HG03066 (cell line): ENCODE data around the gene TUSC2.
A peak's percentile ranks its signal among the peaks of the same experiment; 100 is the strongest.

Source experiments
- ATAC-seq: cut with Tn5 transposase; IDR thresholded peaks from one replicate; pipeline ENCODE4 v1.9.1; 2021; ENCODE audit warnings: low read depth; ENCODE audit not compliant: unreplicated experiment

Gene TUSC2, protein sequence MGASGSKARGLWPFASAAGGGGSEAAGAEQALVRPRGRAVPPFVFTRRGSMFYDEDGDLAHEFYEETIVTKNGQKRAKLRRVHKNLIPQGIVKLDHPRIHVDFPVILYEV

DNA sequence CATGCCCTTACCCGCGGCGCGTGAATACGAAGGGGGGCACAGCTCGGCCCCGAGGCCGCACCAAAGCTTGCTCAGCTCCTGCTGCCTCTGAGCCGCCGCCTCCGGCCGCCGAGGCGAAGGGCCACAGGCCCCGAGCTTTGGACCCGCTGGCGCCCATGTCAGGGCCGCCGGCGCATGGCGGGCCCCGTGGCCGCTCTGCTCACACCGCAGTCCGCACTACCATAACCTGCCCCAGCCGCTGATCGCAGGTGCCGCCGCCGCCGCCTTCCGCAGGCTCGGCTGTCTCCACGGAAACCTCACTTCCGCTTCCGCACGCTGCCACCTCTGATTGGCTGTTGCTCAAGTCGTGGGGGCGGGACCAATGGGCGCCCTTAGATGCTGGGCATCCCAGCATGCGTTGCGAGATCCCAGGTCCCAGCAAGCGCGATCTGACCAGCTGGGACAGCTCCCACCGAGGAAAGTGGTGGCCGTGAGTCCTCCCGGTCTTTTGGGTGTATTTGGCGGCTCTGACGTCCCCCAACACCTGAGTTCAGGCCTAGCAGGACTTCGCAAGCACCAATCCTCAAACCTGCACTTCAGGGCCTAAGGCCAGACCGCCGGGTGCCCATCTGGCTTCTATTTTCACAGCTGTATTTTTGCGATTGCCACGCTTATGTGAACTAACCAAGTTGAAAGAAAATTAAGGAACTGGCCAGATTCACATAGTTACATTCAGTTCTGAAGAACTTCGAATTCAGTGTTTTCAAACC, at the start of gene TUSC2:
TUSC2 (minus strand) TSS at position 281 of the 749 bp plus-strand sequence; CDS start at position 157, 124 bp downstream.
- peak; percentile 95 for ATAC-seq

DNA sequence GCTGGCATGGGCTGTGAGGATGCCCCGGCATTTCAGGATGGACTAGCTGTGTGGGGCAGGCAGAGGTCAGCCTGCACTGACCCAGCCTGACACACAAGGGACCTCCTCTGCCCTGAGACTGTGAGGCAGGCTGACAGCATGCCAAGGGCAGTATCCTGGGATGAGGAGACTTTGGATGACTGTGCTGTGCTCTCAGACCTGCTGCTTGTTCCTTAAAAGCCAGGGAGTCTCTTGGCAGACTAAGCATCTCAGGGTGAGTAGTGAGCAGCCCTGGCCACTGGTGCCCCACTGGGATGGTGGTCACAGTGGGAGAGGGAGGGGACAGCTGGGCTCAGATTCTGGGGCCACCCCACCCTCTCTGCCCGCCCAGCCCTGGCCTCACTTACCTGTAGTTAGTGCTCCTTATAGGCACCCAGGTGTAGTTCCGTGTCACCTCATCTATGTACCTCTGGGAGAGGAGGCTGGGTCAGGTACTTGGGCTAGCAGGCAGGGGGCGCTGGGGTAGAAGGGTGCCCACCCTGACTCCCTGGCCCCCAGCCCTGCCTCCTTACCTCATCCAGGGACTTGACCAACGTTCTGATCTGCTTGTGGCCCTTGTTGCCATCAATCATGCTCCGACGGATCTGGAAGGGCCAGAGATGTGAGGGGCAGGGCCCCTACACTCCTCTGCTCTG, 47.4 kb upstream of the TUSC2 start:
- ATAC-seq = no peak

DNA sequence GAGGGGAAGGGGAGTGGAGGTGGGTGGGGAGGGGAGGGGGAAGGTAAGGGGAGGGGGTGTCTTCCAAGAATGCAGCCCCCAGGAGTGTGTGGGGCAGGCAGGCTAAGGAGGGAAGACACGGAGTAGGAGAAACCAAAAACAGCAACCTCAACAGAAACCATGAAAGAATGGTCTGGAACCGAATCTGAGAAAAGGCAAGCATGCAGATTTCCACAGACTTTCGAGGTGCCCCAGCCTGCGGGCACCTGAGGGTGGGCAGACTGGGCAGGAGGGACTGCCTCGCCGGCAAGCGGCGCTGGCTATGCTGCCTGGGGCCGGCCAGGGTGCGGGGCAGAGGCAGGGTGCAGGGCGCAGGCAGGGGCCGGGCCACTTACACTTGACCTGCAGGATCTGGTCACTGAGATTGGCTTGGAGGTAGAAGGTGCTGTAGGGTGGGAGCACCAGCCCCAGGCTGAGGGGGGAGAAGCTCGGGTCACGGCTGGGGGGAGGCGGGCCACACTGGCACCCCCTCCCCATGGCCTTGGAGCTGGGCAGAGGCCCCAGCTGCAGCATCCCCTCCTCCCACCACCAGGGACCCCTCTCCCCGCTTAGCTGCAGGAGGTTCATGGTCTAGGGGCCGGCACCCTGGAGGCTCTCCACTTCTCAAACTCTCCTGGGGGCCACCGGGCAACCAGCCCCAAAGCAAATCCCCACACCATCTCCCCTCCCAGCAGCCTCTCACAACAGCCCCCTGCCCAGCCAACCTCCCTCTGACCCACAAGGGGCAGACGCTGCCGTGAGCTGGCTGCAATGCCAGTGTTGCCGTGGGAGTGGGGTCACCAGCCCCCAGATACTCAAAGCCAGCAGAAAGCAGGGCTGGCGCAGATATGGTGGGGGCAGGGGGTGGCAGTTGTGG, 46.6 kb upstream of the TUSC2 start:
- no peak for ATAC-seq

DNA sequence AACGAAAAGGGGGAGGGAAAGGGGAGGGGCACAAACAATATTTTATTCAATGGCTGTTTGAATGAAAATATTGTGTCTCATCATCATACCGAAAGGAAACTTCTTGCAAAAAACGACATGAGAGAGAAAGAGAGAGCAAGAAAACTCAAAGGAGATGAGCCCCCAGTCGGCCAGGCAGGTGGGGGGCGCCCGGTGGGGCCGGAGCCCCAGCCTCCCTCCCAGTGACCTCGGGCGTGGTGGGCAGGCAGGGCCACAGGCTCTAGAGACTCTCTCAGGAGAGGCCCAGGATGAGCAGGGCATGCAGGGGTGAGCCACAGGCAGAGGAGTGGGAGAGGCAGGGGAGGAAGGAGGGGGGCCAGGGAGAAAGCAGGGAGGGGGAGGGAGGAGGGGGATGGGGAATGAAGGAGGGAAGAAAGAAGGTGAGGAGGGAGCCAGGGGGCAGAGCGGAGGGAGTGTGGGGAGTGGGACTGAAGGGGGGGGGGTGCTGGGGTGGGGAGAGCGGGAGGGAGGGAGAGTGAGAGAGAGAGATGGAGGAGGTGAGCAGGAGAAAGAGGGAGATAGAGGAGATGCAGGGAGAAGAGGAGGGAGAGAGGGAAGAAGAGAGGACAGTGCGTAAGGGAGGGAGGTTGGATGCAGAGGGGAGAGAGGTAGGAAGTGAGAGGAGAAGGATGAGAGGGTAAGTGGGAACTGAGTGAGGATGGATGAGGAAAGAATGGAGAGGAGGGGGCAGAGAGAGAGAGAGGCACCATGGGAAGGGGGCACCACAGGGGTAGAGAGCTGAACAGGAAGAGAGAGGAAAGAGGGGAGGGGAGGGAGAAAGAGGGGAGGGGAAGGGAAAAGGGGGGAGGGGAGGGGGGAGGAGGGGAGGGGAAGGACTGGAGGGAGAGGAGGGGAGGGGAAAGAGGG, 45.4 kb upstream of the TUSC2 start:
- ATAC-seq = no peak

DNA sequence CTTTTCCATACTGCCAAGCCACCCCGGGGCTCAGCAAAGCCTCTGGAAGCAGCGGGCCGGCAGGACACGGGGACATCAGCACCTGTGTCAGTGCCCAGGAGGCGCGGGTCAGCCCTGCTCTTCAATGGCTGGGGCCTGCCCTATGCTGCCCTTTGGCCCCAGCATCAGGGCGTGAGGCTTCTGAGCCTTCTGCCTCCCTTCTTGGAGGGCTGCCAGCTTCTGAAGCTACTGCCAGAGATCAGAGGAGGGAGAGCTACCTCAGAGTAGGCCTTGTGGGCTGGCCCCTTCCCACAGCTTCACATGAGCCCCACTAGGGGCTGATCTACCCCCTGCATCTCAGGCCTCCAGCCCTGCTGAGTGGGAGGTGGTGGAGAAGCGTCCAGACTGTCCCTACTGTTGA, 44.3 kb upstream of the TUSC2 start:
- no peak for ATAC-seq

DNA sequence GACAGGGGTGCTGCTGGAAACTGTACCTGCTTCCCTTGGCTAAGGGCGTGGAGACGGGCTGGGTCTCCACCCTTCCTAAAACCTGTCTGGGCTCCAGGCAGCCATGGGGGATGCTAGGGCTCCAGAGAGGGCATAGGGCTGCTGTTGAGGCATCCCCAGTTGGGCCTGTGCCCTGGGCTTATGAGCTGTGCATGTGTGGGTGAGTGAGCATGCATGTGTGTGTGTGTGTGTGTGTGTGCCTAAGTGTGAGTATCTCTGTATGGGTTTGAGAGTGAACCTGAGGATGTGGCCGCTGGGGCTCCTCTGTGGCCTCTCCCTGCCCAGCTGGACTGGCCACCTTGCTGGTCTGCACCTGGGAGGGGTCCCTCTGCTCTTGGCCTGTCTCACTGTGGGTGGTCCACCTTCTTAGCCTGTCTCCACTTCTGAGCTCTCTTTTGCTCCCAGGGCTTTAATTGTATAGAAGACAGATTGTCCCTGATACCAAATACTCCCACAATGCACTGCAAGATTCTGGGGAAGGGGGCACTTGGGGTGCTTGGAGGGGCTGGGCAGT, 43.2 kb upstream of the TUSC2 start:
- ATAC-seq = no peak

DNA sequence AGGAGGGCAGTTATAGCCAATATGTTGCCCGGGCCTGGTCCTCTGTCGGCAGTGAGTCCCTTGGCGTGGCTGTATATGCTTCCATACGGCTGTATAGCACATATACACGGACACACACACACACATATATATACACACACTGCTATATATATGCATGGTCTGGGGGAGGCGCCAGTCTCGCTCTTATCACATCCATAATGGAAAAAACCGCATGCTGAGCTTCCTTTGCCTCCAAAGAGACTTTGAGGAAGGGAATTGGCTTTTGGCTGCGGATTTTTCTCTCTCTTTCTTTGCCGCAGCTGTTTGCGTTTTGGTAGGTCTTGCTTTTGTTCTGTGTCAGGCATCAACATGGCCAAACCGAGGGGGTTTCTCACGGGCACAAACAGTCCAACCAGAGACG, 42.6 kb upstream of the TUSC2 start:
- no peak for ATAC-seq

DNA sequence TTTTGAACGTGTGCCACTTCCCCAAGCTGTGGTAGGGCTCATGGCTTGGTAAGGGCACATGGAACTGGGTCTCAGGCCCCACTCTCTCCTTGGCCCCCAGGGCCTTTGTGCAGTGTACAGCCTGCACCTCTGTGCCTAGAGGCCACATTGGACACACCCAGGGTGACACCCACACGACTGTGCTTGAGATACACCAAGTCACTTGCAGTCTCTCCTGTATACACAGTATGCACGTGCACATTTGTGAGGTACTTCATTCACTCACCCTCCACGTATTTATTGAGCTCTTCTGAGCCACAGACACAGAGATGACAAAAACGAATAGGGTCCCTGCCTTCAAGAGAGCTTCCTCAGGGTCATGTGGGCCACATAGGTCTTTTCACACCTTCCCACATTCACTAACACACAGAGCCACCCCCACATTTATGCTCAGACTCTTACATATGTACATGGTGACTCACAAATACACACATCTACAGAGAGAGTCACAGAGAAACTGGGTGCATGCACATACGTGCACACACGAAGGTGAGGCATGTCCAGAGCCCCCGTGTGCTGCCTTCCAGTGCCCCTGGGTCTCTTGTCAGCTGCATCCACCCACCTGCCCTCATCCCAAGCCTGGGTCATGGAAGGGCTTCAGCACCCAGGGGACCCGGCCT, 41.1 kb upstream of the TUSC2 start:
- ATAC-seq = no peak

DNA sequence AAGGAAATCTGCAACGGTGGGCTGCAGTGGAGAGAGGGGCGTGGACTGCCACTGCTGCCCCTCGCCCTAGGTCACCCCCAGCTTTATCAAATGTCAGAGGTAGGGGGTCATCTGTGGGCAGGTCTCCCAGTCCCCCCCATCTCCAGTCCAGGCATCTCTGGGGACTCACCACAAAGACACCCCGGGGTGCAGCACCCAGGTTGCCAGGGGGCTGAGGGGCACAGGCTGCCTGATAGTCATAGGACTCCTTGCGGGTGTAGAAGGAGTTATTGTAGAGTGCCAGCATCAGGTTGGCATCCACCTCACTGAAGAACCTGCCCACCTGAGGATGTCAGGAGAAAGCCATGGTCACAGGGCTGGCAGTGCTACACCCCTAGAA, 37.8 kb upstream of the TUSC2 start:
- ATAC-seq = no peak

DNA sequence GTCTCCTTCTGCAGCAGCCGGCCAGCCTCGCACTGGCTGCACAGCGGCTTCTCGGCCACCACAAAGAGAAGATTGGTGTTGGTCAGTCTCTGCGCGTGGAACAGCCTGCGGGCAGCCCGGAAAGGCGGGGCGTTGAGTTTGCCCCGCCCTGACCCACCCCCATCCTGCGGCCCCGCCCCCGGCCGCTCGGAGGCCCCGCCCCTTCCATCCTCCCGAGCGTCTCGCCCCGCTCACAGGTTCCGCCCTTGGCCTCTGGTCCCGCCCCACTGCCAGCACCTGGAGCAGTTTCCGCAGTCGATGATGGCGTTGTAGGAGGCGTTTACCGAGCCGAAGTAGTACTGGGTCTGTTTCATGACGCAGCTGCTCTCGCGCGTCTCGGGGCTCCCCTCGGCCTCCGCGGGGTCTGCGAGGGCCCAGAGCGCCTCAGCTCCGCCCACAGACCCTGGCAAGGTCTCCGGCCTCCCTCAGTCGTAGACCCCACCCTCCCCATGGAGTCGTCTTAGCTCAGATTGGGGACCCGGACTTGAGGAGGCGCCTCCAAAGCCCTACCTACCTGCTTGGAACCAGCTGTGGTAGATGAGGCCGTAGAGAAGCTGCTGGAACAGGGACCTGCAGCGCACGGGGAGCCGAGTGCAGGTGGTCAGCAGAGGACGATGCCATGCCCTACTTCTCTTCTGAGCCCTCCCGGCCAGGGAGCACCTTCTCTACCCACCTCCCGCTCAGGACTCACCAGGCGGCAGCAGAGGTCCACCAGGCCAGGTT, 37.2 kb upstream of the TUSC2 start:
- peak; percentile 87 for ATAC-seq

DNA sequence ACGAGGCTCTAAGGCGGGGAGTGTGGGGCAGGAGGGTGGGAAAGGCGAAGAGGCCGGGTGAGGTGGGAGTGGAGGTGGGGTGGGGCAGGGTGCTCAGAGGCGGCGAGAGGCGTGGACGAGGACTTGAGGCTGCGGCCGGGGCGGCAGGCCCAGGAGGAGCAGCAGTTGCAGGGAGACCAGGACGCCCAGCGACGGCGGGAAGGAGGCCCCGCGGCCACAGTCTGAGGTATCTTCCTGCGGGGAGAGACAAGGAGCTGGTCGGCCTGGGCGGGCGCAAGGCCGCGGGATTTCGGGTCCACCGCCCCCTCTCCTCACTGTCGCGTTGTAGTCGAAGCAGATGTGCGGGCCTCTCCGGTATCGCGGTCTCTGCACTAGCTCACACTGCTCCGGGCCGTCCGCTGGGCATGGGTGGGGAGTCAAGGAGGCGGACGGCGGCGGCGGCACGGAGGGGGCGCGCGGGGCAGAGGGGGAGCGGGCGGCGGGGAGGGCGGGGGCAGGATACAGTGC, 36.6 kb upstream of the TUSC2 start:
- no peak for ATAC-seq

DNA sequence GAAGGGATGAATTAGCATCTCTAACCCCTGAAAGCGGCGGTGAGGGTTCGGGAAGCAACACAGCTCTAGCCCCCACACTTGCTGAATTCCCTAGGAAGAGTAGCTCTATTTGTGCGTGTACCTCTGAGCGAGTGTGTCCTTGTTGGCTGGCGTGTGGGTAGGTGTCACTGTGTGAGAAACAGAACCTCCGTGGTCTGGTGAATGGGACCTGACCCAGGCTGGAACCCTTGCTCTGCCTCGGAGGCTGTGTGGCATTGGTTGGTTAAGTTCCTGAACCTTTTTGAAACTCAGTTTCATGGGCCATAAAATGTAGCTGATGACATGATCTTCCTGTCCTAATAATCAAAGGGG, 31.7 kb upstream of the TUSC2 start:
- peak; percentile 13 for ATAC-seq

DNA sequence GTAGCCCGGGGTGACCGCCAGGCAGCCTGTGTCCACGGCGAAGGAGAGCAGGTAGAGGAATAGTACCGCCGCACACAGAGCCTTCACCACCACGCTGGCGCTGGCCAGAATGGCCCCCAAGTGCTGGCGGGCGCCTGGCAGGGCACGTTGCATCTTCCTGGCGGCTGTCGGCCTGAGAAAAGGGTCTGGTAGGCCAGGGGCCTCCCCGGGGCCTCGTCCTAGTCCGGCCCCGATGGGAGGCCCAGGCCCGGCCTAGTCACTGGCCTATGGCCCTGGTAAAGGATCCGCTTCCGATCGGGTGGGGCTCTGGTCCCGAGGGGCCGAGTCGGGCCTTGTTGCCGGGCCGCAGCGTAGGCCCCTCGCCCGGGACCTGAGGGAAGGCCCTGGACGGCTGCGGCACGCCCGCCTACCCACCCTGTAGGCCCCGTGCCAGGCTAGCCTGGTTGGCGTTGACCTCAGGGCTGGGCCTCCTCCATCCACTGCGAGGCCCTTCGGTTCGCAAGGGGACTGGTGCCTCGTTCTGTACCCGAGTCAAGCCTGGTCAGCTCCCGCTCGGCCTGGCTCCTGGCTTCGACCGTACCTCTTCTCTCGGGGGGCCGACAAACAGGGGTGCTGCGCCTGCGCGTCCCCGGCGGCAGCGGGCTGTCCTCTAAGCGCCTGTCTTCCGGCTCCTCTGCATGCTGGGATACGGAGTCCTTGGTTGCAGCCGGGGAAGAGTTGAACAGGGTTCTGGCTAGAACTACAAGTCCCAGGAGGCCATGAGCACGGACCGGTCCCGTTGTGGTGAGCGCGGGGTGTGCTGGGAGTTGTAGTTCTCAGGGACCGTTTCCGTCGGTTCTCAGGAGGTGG, 31.1 kb upstream of the TUSC2 start, which contains the start of gene TMEM115:
TMEM115 (minus strand) TSS at position 611 of the 849 bp plus-strand sequence; CDS start at position 153, 458 bp downstream.
- ATAC-seq = peak; percentile 99

DNA sequence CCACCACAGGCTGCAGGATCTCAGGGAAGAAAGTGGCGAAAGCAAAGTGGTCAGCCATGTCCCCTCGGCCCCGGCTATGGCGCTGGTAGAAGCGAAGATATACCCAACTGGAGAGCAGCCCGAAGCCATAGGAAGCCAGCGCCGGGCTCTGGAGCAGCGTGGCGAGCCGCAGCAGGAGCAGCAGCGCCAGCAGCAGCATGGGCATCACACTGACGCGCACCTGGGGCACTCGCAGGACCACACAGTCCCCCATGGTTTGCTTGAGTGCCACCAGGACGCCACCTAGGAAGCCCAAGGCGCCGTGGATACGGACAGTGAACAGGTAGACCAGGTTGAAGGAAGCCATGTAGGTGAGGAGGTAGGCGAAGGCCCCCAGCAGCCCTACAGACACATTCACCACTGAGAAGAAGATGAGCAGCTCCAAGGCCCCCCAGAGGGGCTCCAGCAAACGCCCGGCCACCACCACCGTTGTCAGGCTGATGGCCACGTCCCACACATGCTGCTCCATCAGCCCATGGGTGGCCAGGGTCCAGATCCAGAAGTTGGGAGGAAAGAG, 30.4 kb upstream of the TUSC2 start:
- ATAC-seq = no peak

DNA sequence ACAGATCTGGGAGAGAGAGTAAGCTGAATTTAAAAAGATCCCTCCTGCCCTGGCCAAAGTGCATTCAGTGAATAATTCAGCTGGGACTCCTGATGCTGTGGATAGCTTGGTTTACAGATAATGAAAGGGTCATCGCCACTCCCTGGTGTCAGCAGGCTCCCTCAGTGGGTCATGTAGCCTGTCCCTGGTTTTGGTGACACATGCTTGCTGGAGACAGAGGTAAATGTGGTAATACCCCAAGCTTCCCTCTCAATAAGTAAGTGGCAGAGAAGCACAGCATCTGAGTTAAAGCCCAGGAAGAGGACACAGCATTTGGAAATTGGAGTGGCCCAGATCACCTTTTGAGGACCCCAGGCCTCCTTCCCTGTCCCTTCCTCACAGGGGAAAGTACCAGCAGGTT, 29.5 kb upstream of the TUSC2 start:
- no peak for ATAC-seq

DNA sequence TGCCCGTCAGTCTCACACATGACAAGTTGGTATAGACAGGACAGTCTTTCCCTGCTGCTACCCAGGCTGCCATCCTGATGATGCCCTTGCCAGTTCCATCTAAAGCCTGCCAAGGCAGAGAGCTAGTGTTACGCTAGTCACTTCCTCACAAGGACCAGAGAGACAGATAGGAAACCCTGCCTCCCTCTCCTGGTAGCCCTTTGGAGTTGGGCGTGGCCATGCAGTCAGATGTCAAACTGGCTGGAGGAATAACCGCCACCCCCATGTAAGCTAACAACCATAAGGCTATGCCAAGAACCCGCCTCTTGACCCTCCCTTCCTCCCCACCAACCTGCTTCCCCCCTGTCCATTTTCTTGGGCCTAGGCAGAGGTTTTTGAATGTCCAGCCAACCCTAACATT, 28.5 kb upstream of the TUSC2 start:
- ATAC-seq = no peak
